BE2C (cell line): ENCODE results near the gene ENOX1.

ENCODE experiments used
- DNase-seq: peaks from one replicate; pipeline ENCODE4 v3.0.0-alpha.2; 2020
- H3K27me3 ChIP-seq: fragments of 250-450 bp; sonication (Bioruptor Pico); 2 replicates; pipeline ENCODE4 v1.5.1; 2020; ENCODE audit warnings: mild to moderate bottlenecking
- H3K36me3 ChIP-seq: fragments of 250-450 bp; sonication (Bioruptor Pico); 2 replicates; pipeline ENCODE4 v1.5.1; 2020; ENCODE audit warnings: mild to moderate bottlenecking
- H3K4me1 ChIP-seq: fragments of 250-450 bp; sonication (Bioruptor Pico); 2 replicates; pipeline ENCODE4 v1.5.1; 2020
- H3K4me3 ChIP-seq: 2 replicates; pipeline ENCODE4 v1.5.1; 2011; ENCODE audit warnings: low read depth, low read length
- H3K9me3 ChIP-seq: fragments of 250-450 bp; sonication (Bioruptor Pico); 2 replicates; pipeline ENCODE4 v1.5.1; 2020
- TF ChIP-seq, protein P1 (sequence below): IDR thresholded peaks from 2 replicates; pipeline ENCODE4 v1.5.1; 2012; ENCODE audit warnings: mild to moderate bottlenecking, low read depth, low read length

Gene ENOX1

DNA sequence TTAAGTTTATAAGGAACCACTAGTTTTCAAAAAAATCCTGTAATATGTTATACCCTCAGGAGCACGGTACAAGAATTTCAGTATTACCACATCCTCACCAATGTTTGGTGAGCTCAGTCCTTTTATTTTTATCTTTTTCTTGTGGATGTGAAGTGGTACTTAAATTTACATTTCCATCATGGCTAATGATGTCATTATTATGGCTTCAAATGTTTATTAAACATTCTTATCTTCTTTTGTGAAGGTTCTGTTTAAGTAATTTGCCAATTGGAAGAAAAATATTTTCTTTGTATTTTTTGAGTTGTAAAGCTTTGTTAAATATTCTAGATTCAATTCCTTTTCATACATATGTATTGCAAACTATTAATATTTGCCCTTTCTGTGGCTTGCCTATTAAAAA is 291.0 kb downstream of the ENOX1 start:
- H3K4me1 ChIP-seq: no peaks in the 10 kb centered on the region
- no peaks in the 10 kb centered on the region for H3K27me3 ChIP-seq
- no peak for DNase-seq
- no peaks in the 10 kb centered on the region for H3K36me3 ChIP-seq
- TF ChIP-seq, protein P1, sequence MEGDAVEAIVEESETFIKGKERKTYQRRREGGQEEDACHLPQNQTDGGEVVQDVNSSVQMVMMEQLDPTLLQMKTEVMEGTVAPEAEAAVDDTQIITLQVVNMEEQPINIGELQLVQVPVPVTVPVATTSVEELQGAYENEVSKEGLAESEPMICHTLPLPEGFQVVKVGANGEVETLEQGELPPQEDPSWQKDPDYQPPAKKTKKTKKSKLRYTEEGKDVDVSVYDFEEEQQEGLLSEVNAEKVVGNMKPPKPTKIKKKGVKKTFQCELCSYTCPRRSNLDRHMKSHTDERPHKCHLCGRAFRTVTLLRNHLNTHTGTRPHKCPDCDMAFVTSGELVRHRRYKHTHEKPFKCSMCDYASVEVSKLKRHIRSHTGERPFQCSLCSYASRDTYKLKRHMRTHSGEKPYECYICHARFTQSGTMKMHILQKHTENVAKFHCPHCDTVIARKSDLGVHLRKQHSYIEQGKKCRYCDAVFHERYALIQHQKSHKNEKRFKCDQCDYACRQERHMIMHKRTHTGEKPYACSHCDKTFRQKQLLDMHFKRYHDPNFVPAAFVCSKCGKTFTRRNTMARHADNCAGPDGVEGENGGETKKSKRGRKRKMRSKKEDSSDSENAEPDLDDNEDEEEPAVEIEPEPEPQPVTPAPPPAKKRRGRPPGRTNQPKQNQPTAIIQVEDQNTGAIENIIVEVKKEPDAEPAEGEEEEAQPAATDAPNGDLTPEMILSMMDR: no peak
- H3K9me3 ChIP-seq: no peaks in the 10 kb centered on the region; the same call in 1 of the 2 replicates
- no peak overlapping the region for H3K4me3 ChIP-seq

DNA sequence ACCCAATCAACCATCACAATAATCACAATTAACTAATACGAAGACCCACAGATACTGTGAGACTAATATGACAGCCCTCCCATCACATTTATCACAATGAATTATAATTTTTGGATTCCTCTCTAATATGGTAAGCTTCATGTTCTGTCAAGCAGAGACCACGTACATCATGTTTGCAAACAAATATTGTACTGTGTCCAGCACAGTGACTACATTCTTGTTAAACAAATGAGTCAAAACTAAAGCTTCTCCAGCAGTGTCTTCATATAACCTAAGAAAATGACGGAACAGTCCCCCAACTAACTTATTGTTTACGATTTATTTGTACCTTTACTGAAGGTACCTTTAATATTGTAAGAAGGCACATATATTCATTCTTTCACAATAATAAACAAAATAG is 292.6 kb downstream of the ENOX1 start:
- Histone ChIP-seq H3K36me3 (no peaks in the 10 kb centered on the region), H3K4me1 (no peaks in the 10 kb centered on the region), H3K27me3 (no peaks in the 10 kb centered on the region), H3K9me3 (no peaks in the 10 kb centered on the region; the same call in 1 of the 2 replicates), H3K4me3 (no peak overlapping the region)
- TF ChIP-seq, protein P1: no peak
- no peak for DNase-seq

DNA sequence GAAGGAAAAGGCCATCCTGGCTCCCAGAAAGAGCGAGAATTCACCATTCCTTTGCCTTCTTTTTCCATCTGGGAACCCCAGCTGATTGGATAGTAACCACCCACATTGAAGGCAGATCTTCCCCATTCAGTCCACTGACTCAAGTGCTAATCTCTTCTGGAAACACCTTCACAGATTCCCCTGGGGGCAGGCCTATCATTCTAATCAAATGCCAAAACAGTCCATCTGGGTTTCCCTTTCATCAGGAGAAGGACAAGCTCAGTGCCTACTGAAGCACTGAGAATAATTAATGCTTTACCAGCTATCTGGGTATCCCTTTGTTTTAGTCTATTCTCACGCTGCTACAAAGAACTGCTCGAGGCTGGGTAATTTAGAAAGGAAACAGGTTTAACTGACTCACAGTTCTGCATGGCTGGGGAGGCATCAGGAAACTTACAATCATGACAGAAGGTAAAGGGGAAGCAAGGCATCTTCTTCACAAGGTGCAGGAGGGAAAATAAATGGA is 293.2 kb downstream of the ENOX1 start:
- Histone ChIP-seq H3K4me3 (no peak overlapping the region), H3K27me3 (no peaks in the 10 kb centered on the region), H3K4me1 (no peaks in the 10 kb centered on the region), H3K9me3 (no peaks in the 10 kb centered on the region; the same call in 1 of the 2 replicates), H3K36me3 (no peaks in the 10 kb centered on the region)
- TF ChIP-seq, protein P1: no peak
- no peak for DNase-seq

DNA sequence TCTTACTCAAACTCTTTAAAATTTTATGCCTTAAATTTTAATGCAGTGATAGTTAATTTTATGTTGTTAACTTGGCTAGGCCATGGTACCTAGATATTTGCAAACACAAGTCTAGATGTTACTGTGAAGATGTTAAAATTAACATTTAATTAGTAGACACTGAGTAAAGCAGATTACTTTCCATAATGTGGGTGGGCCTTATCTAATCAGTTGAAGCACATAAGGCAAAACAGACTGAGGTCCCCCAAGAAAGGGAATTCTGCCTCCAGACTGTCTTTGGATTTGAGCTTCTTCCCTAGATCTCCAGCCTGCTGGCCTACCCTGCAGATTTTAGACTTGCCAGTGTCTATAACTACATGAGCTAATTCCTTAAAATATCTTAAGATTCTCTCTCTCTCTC is 294.0 kb downstream of the ENOX1 start:
- no peaks in the 10 kb centered on the region for H3K27me3 ChIP-seq
- no peaks in the 10 kb centered on the region; the same call in 1 of the 2 replicates for H3K9me3 ChIP-seq
- no peak overlapping the region for H3K4me3 ChIP-seq
- H3K36me3 ChIP-seq: no peaks in the 10 kb centered on the region
- TF ChIP-seq, protein P1: no peak
- H3K4me1 ChIP-seq: peaks cover 3% of the 10 kb centered on the region
- DNase-seq: no peak

DNA sequence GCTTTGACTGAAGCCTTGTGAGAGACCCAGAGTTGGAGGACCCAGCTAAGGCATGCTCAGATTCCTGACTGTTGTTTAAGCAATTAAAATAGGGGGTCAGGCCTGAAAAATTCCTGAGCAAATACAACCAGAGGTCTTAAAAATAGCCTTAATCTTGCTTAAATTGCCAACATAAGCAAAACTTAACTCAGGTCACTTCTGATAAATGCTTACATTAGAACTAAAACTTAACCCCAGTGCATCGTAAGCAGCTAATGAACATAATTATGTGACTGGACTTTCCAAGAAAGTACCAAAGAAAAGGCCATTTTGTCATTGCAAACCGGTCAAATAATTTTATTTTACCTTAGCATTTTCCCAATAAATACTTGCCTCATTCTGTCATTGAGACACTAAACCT is 294.5 kb downstream of the ENOX1 start:
- no peaks in the 10 kb centered on the region for H3K36me3 ChIP-seq
- no peaks in the 10 kb centered on the region; the same call in 1 of the 2 replicates for H3K9me3 ChIP-seq
- peaks cover 5% of the 10 kb centered on the region for H3K4me1 ChIP-seq
- TF ChIP-seq, protein P1: no peak
- H3K27me3 ChIP-seq: no peaks in the 10 kb centered on the region
- DNase-seq: no peak
- H3K4me3 ChIP-seq: no peak overlapping the region

DNA sequence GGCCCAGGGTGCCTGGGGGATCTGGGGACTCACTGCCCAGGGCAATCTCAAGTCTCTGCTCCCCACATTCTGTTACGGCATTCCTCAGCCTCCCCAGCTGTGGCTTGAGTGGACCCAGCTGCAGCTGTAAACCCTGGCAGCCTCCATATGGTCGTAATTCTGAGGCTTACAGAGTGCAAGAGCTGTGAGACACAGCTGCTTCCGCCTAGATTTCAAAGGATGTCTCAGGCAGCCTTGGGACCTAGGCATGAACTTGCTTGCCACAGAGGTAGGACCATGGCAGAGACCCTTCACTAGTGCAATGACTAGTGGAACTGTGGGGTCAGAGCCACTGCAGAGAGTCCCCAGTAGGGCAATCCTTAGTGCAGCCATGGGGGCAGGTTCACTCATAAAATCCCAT is 297.5 kb downstream of the ENOX1 start:
- no peaks in the 10 kb centered on the region; the same call in 1 of the 2 replicates for H3K9me3 ChIP-seq
- no peaks in the 10 kb centered on the region for H3K27me3 ChIP-seq
- DNase-seq: no peak
- no peak overlapping the region for H3K4me3 ChIP-seq
- H3K4me1 ChIP-seq: peaks cover 10% of the 10 kb centered on the region
- TF ChIP-seq, protein P1: no peak
- no peaks in the 10 kb centered on the region for H3K36me3 ChIP-seq
